Measurements from ENCODE around the gene OR10P1.

DNA sequence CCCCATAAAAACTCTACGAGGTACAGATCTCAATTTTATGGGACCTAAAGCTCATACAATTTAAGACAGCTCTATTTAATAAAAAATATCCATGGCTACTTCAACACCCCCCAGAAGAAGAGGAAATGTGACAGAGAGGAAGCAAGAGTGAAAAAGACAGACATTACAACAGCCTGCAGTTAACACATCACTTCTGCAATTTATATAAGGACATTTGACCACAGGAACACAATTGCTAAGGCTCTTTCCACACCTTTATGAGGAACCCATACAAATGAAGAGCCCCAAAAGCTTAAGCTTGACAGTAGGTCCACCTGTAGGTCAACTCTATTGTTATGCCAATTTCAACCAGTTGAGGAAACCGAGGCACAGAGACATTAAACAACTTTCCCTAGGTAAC, 5.6 kb downstream of the OR10P1 start:
- TF ChIP-seq, protein P1, sequence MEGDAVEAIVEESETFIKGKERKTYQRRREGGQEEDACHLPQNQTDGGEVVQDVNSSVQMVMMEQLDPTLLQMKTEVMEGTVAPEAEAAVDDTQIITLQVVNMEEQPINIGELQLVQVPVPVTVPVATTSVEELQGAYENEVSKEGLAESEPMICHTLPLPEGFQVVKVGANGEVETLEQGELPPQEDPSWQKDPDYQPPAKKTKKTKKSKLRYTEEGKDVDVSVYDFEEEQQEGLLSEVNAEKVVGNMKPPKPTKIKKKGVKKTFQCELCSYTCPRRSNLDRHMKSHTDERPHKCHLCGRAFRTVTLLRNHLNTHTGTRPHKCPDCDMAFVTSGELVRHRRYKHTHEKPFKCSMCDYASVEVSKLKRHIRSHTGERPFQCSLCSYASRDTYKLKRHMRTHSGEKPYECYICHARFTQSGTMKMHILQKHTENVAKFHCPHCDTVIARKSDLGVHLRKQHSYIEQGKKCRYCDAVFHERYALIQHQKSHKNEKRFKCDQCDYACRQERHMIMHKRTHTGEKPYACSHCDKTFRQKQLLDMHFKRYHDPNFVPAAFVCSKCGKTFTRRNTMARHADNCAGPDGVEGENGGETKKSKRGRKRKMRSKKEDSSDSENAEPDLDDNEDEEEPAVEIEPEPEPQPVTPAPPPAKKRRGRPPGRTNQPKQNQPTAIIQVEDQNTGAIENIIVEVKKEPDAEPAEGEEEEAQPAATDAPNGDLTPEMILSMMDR (IDR thresholded peaks at IDR 0.05; ENCODE audit: low read depth, low read length) = no peak
- TF ChIP-seq EZH2phosphoT487 (IDR thresholded peaks at IDR 0.05; ENCODE audit: low read depth) = no peak
